ENCODE results near the gene SLC24A3.

SLC24A3 gene

GRCh38 chr20:19310541-19310940 lies 98.1 kb downstream of the SLC24A3 start:
- no peak for DNase-seq

GRCh38 chr20:19313342-19314069 lies 101.1 kb downstream of the SLC24A3 start:
- DNase-seq: no peak

- DNase-seq: no peak
These were observed 102.2 kb downstream of the SLC24A3 start for GRCh38 chr20:19314621-19315020.

GRCh38 chr20:19317237-19318069 lies 105.0 kb downstream of the SLC24A3 start:
- no peak for DNase-seq

- DNase-seq: no peak
These were observed 106.2 kb downstream of the SLC24A3 start for GRCh38 chr20:19318610-19319009.

DNA sequence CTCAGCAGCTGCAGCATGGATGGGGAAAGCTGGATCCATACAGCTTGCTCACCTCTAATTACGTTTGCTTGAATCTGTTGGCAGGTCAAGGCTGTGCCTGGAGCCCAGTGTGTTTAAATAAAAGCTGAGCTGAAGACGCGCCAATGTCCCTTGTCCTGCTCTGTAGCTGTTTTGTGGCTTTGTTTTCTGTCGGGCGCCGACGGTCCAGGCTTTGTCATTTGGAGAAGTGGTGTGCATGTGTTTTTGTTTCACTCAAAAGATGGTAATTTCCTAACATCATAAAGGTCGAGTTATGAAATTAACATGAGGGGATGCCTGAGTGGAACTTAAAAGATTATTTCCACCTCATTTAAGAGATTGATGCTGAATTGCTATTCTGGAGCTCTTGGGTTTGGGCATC lies 107.6 kb downstream of the SLC24A3 start:
- DNase-seq: peak; percentile 13

- no peak for DNase-seq
These were observed 108.7 kb downstream of the SLC24A3 start for GRCh38 chr20:19321176-19321575.

DNA sequence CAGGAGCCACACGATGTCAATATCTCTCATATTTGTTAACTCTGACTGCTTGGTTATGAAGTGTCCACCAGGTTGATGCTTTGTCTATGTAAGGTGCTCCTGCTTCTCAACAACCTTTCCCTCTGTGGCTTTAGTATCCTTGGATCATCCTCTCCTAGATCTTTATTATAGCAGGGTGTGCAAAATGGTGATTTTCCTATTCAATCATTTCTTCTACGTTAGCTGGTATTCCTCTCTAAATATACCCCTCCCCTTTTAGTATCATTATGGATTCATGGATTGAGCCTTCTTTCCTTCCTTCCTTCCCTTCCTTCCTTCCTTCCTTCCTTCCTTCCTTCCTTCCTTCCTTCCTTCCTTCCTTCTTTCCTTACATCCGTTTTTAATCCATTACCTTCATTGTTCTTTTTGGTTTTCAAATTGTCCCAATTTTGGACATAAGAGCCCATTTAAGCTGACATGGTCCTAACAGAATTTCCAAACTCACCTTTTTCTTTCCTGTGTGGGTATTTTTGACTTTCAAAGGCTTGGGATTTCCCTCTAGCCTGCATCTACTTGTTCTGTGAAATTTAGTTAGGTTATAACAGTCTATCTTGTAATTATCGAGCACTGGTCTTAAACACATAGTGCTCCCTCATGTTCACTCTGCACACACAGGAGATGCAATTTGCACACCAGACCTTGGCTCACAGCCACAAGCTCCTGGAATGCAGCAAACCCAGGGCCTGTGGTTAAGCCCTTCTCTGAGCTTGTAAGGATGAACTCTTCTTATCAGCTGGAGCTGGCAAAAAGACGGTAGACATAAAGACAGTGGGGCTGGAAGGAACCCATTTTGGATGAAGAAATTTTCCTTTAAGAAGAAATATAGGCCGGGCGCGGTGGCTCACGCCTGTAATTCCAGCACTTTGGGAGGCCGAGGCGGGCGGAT lies 109.9 kb downstream of the SLC24A3 start:
- no peak for DNase-seq

DNA sequence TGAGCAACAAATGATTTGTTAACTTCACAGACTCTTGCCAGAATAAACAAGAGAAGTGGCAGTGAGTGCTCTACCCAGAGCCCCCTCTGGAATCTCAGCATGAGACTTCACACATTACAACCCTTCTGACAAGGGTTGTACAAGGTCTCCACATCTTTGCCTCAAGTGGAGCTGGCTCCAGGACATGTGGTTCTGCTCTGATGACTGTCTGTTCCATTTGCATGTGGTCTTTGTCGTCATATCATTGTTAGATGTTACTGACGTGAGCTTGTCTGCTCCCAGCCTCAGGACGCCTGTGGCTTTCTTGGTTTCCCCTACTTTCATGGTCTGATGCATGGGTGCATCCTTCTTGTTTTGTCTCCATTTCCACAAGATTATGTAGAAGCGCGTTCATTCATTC lies 115.0 kb downstream of the SLC24A3 start:
- no peak for DNase-seq

GRCh38 chr20:19328676-19329075 lies 116.2 kb downstream of the SLC24A3 start:
- DNase-seq: no peak

GRCh38 chr20:19330038-19330437 lies 117.6 kb downstream of the SLC24A3 start:
- DNase-seq: no peak

DNA sequence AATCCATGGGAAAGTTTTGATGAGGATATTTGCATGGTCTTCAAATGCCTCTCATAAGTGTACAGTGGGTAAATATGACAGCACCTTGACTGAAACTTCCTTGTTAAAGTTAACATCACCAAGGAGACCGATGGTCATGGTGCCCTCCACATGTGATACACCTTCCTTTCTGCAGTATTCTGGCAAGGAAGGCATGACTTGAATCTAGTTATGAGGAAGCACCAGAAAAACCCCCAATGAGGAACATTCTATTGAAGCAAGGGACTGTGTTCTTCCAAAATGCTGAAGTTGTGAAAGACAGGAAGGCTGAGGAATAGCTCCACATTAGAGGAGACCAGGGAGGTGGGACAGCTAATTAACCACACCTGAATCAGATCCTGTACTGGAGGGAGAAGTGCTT lies 118.3 kb downstream of the SLC24A3 start:
- no peak for DNase-seq

- peak; percentile 21 for DNase-seq
These were observed 121.1 kb downstream of the SLC24A3 start for GRCh38 chr20:19333563-19333962.

- DNase-seq: no peak
These were observed 122.9 kb downstream of the SLC24A3 start for GRCh38 chr20:19335341-19335740.

- DNase-seq: no peak
These were observed 123.5 kb downstream of the SLC24A3 start for GRCh38 chr20:19335916-19336315.

- DNase-seq: no peak
These were observed 124.2 kb downstream of the SLC24A3 start for GRCh38 chr20:19336631-19337030.

DNA sequence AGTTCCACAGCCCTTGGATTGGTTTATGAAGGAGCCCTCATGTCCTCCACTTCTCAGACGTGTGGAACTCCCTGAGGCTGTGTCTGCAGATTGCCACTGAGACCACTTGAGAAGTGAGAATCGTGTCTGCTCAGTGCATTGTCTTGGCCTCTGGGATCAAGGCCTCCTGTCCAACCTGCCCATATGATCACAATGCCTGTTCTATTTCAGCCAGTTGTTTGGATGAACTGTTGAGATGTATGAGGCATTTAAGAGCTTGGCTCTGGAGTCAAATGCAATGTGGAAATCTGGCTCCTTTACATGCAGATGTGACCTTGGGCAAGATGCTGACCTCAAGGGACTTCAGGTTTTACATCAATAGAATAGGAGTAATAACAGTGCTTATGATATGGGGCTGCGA lies 125.9 kb downstream of the SLC24A3 start:
- no peak for DNase-seq

DNA sequence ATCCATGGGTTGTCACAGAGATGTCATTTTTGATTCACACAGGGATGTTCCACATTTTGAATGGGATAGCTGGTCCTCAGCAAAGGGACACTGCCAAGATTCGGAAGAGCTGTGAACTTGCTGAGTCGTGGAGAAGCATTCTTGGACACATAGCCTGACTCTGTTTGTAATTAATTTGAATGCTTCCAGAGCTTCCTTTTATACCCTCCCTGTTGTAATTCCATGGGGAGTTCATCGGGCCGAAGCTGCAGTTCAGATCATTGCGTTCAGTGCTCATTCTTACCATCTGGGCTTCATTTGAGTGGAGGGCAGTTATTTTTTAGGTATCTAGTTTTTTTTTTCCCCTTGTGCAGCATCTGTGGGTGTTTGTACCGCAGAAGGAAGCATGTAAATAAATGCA lies 126.5 kb downstream of the SLC24A3 start:
- peak; percentile 21 for DNase-seq

GRCh38 chr20:19341348-19342053 lies 129.1 kb downstream of the SLC24A3 start:
- DNase-seq: no peak

- no peak for DNase-seq
These were observed 131.9 kb downstream of the SLC24A3 start for GRCh38 chr20:19344341-19344740.

DNA sequence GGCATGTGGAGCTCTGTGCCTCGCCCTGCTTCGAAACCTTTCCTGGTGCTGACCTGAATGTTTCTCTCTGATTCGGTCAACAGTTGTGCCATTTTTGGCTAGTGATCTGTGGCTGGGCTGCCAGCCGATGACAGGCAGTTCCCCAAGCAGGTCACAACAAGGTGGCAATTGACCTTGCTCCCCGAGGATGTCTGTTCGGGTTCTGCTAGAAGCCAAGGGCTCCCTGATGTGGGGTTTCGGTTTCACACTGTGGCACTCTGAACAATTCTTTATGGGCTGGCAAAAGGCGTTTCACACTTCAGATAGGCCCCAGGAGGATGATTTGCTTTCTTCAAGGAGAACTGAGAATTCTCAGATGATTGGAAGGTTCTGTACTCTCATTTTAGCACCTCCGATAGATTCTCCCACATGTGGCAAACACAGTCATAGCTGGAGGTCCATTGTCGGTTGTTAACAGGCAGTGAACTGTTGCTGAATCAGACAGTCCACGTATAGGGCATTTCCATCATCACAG lies 135.6 kb downstream of the SLC24A3 start:
- no peak for DNase-seq

DNA sequence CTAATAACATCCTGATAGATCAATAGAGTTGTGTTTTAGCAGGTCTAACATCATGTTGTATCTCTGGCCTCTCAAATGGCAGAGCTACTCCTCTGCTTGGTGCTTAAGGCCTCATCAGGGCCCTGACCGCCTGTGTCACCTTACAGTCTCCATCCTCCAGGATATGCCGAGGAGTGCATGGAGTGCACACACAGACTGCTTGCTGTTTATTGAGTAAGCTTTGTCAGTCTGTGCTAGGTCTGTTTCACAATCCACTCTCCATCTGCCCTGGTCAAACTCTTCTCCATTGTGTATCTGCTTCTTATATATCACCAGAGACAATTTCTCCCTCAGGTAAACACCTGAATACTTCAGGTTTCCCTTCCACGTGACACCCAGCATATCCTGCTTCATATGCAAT lies 136.1 kb downstream of the SLC24A3 start:
- no peak for DNase-seq

All from eye (tissue), 1 donor.